HG02763 (cell line): ENCODE results near the gene PRIM2.
"Not testable (repeated sequence)": the region's sequence is repeated elsewhere in the genome, so short reads cannot be mapped to it uniquely, and the experiment has no call there.

Source experiments
- ATAC-seq: cut with Tn5 transposase; IDR thresholded peaks from one replicate; pipeline ENCODE4 v1.9.1; 2021; ENCODE audit warnings: mild to moderate bottlenecking, moderate library complexity; ENCODE audit not compliant: unreplicated experiment

PRIM2 gene, protein sequence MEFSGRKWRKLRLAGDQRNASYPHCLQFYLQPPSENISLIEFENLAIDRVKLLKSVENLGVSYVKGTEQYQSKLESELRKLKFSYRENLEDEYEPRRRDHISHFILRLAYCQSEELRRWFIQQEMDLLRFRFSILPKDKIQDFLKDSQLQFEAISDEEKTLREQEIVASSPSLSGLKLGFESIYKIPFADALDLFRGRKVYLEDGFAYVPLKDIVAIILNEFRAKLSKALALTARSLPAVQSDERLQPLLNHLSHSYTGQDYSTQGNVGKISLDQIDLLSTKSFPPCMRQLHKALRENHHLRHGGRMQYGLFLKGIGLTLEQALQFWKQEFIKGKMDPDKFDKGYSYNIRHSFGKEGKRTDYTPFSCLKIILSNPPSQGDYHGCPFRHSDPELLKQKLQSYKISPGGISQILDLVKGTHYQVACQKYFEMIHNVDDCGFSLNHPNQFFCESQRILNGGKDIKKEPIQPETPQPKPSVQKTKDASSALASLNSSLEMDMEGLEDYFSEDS

DNA sequence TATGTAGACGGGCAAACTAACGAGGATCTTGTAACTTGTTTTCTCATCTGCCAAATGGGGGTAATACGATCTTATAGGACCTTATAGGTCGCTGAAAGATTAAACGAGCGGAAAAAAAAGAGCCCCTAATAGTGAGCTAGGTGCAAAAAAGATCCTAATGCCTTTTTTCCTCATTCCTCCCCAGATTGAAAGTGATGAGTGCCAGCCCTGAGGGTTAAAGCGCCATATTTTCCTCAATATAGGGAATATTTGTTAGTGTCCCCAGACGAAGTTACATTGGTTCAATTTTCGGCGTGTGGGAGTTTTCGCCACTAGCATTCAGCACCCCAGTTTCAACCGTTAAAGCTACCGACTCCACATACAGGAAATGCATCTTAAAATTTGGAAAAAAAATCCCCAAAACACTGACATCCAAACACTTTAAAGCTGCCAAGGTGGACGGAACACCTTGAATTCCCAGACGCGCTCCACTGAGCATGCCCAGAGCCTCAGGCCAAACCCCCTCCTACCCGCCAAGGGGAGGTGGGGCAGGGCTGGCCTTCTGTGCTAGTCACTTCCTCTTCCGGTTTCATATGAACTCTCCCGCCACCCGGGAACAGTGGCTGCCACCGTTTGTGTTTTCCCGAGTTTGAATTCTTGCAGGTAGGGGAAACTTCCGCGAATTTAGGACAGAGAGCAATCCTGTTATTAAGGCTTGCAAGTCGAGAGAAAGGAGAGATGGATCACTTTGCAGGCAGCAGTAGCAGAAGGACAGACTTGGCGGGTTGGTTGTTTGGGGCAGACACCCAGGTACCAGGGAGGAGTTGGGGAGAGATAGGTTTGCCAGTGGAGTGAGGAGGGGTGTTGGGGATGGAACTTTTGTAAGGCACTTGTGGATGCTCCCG is at the start of gene PRIM2:
TSS of gene PRIM2 (plus strand) at position 571 of the 884 bp plus-strand sequence. CDS start 816 bp downstream, outside the sequence.
- ATAC-seq, result peak; percentile 88

DNA sequence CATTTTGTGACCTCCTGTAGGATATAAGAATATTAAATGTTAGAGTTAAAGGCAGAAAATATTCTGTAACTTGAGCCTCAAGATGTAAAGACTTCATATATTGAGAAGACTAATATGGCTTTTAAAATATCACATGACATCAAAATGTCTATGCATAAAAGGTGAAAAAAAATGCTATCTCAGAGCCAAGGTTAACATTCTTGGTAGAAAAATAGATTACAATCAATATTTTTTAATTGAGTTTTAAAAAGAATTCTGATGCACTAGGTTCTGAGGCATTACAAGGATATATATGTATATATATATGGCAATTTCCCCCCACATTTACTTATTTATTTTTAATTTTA is 49.2 kb upstream of the PRIM2 start:
- no peak for ATAC-seq

DNA sequence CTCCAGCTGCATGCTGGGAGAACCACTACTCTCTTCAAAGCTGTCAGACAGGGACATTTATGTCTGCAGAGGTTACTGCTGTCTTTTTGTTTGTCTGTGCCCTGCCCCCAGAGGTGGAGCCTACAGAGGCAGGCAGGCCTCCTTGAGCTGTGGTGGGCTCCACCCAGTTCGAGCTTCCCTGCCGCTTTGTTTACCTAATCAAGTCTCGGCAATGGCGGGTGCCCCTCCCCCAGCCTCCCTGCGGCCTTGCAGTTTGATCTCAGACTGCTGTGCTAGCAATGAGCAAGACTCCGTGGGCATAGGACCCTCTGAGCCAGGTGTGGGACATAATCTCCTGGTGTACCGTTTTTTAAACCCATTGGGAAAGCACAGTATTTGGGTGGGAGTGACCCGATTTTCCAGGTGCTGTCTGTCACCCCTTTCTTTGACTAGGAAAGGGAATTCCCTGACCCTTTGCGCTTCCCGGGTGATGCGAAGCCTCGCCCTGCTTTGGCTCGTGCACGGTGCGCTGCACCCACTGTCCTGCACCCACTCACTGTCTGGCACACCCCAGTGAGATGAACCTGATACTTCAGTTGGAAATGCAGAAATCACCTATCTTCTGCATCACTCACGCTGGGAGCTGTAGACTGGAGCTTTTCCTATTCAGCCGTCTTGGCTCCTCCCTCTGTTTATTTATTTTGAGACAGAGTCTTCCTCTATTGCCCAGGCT is 43.2 kb upstream of the PRIM2 start:
- ATAC-seq, result not testable (repeated sequence)

DNA sequence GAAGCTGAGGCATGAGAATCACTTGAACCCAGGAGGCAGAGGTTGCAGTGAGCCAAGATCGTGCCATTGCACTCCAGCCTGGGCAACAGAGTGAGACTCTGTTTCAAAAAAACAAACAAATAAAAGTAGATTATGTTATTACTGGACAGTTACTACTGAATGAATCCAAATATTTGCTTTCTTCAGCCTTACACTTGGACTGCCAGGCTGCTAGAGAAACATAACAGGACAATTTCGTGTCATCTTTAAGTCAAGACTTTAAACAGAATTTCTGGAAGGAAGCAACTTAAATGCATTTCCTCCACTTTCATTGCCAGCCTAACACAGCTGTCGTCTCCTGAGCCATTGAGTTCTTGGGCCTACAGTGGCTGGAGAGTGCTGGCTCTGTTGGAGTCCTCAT is 42.0 kb upstream of the PRIM2 start:
- ATAC-seq, result no peak

DNA sequence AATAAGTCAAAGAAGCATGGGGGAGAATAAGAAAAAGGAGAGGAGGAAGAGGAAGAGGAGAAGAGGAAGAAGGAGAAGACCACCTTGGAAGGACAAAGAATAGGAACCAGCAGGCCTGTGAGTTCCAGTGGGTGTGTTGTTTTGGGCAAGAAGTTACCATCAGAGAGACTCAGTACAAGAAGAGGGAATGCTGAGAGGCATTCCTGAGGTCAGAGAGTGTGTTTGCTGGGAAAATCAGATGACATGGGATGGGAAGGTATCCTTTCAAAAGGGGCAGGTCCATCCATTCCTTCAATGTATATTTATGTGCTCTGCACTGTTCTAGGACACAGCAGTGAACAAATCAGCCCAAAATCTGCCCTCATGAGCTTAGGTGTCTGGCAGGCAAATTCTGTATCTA is 40.5 kb upstream of the PRIM2 start:
- ATAC-seq, result no peak

DNA sequence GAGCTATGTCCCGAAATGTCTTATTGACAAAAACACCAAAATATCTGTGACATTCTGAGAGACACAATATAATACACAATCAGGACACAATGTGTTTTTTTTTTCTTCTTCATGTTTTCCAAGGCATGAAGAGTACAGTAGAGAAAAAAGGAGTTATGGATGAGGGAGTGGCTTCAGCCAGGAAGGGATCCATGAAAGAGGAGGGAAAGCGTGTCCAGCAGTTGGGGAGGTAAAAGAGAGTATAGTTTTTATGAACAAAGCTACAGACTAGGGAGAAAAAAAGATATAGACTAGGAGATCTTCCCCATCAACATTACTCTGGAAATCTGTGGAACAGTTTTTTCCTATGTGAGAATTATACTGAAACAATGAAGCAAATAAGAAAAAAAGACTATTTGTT is 38.9 kb upstream of the PRIM2 start:
- ATAC-seq, result no peak

DNA sequence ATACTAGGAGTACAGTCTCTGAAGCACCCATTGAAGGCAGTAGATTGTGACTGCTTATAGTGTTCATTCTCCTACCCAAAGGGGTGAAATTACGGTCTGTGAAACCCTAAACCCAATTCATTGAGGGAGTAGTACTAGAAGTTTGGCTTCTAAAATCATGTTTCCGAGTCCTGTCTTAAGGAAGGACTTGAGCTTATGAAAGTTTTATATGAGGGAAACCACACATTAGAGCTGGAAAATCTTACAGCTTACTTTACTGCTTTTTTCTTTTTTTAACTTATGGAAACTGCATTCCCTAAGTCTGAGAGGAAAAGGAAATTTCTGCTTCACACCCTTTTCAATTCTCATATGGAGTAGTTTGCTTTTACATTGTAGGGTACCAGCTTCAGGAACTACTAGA is 38.4 kb upstream of the PRIM2 start:
- ATAC-seq, result no peak

DNA sequence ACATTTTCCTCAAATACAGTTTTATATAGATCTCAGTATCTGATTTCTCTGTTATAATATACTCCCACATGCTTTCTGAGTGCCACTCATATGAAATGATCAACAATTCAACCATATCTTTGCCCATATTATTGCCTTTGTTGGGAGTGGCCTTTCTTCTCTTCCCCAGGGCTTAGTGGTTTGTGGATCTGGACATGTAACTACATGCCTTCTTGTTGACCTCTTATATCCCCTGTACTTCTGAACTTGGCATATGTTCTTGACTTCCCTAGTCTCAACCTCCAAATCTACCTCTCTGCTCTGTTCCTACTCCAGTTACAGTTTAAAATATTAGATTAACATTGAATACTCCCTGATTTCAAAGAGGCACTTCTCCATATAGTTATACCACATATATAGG is 34.3 kb upstream of the PRIM2 start:
- no peak for ATAC-seq

DNA sequence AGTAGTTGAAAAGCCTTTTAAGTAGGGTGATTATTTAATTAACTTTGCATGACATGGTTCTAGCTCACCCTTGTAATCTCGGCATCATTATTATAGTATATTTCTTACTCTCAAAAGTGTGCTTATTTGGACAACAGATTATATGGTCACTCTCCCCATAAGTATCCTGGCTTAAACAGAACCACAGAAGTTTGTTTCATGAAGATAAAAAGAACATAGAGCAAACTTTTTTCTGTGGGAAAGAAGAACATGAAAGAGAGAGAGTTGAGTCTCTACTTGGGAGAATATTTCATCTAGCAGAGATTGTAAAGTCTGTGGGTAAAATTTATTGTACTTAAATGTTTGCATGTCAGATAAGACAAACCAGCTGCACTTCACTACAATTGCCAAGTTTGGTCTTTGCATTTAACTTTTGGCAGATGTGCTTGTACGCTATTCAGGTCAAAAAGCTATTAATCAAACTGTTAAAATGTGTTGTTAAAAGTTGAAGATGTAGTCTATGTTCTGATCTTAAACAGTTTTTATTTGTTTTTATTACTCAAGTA is 33.4 kb upstream of the PRIM2 start:
- ATAC-seq, result no peak

DNA sequence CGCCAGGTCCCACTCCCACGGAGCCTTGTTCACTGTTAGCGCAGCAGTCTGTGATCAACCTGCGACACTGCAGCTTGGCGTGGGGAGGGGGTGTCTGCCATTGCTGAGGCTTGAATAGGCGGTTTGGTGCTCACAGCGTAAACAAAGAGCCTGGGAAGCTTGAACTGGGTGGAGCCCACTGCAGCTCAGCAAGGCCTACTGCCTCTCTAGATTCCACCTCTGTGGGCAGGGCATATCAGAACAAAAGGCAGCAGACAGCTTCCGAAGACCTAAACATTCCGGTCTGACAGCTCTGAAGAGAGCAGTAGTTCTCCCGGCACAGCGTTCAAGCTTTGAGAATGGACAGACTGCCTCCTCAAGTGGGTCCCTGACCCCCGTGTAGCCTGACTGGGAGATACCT is 29.3 kb upstream of the PRIM2 start:
- ATAC-seq, result not testable (repeated sequence)

DNA sequence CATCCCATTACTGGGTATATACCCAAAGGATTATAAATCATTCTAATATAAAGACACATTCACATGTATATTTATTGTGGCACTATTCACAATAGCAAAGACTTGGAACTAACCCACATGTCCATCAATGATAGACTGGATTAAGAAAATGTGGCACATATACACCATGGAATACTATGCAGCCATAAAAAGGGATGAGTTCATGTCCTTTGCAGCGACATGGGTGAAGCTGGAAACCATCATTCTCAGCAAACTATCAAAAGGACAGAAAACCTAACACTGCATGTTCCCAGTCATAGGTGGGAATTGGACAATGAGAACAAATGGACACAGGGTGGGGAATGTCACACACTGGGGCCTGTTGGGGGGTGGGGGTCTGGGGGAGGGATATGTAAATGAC is 24.0 kb upstream of the PRIM2 start:
- not testable (repeated sequence) for ATAC-seq

DNA sequence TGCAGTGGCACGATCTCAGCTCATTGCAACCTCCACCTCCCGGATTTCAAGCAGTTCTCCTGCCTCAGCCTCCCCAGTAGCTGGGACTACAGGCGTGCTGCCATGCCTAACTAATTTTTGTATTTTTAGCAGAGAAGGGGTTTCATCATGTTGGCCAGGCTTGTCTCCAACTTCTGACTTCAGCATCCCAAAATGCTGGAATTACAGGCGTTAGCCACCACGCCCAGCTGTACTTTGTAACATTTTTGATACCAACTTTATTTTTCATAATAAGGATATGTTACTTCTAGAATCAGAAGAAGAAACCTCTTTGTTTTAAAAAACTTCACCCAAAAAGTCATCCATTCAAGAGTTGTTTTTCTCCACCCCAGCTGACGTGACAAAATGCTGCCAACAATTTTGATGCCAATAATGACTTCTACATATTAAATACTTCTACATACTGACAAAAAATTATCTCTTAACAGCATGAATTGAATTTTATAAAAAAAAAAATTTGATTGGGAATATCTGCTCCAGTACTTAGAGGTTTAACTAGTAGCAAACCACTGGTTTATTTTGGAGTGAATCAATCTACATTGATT is 22.5 kb upstream of the PRIM2 start:
- no peak for ATAC-seq

DNA sequence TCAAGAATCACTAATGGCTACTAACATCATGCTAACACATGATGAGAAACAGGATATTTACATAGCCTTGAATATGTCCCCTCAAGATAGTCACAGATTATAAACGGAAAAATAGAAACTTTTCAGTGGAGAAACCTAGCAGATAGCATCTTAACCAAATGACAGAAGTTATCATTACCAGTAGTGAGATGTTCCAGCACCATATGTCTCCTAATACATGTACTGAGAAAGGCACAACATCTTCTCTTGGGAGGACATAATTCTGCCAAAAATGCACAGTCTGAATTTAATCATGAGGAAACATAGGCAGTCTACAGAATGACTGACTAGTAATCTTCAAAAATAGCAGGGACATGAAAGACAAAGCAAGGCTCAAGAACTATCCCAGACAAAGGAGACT is 19.9 kb upstream of the PRIM2 start:
- no peak for ATAC-seq

DNA sequence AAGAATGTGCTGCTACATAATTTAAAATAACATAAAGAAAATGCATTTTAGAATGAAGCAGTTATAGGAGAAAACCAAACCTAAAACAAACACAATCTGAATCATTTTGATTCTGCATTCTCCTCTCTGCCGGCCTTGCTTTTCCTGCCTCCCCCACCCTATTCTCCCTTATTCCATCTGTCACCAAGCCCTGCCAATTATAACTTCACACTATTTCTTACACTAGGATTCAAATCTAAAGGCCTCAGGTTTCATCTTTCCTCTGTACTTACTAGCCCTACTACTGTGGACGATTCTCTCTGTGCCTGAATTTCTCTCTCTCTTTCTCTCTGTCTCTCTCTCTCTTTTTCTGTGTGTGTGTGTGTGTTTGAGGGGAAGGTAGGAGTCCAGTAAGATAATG is 18.7 kb upstream of the PRIM2 start:
- no peak for ATAC-seq

DNA sequence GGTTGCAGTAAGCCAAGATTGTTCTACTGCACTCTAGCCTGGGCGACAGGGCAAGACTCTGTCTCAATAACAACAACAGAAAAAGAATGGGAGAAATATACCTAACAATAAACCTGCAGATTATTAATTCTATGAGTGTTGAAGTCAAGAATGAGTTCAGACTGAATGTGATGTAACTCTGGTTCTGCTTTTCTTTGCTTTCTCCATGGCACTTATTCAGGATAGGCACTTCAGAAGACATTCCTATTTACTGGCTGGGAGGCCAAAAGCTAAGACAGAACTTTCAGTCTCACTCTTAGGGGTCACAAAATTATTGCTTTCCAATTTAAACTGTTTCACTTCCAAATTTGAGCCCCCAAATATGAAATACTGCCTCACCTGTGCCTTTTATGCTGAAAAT is 15.7 kb upstream of the PRIM2 start:
- ATAC-seq, result no peak

DNA sequence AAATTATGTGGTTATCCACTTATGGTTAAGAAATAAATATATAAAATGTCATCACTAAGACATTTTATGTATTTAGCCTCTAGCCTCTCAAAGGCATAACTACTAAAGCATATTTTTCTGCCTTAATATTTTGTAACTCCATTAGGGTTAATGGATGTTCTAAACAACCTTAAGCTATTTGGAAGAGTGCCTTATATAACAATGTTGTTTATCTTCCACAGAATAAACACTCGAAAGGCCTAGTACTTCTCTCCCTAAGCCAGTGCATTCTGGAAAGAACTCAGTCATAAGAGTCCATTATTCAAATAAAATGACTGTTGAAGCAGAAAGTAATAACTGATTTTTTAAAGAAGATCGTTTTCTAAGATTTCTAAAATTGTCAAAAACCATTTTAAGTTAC is 15.0 kb upstream of the PRIM2 start:
- no peak for ATAC-seq

DNA sequence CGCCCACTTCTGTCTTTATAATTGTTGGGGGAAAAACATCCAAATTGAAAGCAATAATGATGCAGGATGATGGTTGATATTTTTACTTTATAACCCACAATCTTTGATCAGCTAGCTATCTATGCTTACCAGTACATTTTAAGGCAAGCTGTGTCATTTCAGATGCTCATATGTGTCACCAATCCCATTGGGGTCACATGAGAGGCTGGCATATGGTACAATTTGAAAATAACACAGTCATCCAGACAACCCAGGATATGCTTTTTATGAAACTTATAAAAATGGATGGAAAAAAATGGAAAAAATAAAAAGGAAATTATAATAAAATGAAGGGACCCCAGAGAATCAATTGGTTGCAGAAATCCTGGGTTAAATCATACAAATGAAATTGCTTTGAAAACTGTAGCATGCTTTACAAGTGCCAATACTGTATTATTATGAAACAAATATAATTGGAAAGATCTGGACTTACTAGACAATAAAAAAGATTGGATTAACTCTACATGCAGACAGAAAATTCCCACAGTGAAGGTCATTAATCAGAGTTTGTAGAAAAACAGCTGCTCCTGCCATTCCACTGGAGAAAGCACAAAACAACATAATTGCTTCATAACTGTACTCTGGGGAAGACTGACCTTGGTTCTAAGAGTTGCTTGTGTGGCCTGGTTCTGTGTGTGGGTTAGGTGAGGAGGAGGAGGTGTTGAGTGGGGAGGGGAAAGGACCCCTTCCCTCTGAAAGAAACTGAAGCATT is 13.3 kb upstream of the PRIM2 start:
- no peak for ATAC-seq

DNA sequence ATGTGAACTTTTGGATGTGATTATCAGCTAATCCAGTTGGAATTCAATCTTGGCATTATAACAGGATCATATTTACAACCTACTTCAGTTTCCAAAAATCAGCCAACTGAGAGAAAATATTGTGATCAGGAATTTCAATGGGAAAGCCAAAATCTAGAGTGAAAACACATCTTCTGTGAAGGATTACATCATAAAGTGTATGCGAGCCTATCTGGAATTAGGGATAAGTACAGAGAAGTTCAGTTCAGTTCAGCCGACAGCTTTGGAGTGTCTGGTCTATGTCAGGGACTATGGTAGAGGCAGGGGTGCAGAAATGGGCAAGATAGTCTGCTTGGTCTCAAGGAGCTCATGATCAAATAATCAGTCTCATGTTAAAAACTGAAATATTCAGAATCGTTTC is 12.3 kb upstream of the PRIM2 start:
- no peak for ATAC-seq

DNA sequence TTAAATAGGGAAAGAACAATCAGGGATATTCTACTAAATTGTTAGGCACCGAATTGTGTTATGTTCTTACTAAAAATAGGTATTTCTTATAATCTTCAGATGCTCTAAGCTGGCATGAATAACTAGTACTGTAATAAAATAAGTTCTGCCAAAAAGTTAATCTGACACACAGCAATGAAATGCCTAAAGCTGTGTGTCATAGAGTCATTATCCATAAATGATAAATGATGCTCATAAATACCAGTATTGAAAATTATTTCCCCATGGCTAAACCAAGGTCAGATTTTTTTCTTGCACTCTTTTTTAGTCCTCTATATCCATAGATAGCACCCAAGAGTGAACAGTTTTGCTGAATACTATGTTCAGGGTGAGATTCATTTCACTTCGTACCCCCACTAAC is 11.7 kb upstream of the PRIM2 start:
- no peak for ATAC-seq

DNA sequence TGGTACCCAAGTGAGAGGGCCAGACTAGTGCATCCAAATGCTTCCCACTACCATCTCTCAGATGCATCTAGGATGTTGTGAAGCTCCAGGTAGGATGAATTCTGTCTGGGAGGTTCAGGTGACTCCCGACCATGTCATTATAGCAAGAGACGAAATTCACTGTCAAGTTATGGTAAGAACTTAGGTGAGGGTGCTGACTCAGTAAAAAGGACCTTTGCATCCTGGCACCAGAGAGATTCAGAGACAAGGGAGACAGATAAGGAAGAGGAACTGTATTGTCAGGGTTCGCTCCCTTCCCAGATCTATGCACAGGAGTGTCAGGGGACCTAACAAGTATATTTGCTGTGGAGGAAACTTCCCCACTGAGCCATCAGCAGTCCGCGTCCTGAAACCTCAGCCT is 11.2 kb upstream of the PRIM2 start:
- ATAC-seq, result no peak
